Sigmoid colon (tissue), 4 donors: ENCODE results near the gene PRKCA.

Experiments
- EP300 ChIP-seq, 4 donors: sonication (generic); formaldehyde crosslinking; IDR thresholded peaks; one replicate each; pipeline ENCODE4 v1.6.1; 2017; ENCODE audit warnings: antibody characterized with exemption in 4 of 4
- POLR2A ChIP-seq, 2 donors: fragments of 450-650 bp; IDR thresholded peaks; one replicate each; pipeline ENCODE4 v1.6.1; 2016; ENCODE audit warnings: antibody characterized with exemption in 2 of 2, mild to moderate bottlenecking in 2 of 2, moderate library complexity in 2 of 2
- POLR2AphosphoS5 ChIP-seq, 4 donors: sonication (generic); formaldehyde crosslinking; IDR thresholded peaks; one replicate each; pipeline ENCODE4 v1.6.1; 2017; ENCODE audit warnings: antibody characterized with exemption in 4 of 4
- TF ChIP-seq, protein P1 (sequence below), 4 experiments: fragments of 450-650 bp in 3 of 4; fragments of 200-600 bp in 1 of 4; IDR thresholded peaks; one replicate each; pipeline ENCODE4 v1.5.1; 2016 to 2019; ENCODE audit warnings: antibody characterized with exemption in 4 of 4, mild to moderate bottlenecking in 3 of 4, moderate library complexity in 2 of 4

DNA sequence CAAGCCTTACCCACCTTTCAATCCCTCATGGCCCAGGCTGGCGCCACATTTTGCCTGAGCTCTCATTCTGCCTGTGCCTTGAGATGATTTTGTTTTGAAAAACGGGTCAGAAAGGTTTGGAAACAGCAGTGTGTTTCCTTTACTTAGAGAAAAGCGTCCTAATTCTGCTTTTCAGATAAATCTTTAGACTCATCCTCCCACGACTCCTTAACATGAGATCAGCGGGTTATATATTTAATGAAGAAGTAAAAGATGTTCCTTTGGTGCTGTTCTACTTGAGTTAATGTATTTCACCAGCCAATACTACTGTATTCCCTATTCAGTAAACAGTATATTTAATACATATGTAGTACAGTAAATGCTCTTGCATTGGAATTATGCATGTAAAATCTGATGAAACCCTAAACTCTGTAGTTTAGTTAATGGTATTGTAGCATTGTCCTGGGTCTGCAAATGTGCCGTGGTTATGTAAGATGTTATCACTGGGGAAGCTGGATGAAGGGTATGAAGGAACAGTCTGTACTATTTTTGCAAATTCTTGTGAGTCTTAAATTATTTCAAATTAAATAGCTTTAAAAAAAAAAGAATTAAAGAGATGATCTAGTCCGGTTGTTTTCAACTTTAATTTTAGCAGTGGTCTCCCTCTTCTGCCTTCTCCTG is 333.1 kb downstream of the PRKCA start:
- TF ChIP-seq POLR2AphosphoS5 (IDR thresholded peaks at IDR 0.05) (no peak), EP300 (IDR thresholded peaks at IDR 0.05) (no peak), POLR2A (IDR thresholded peaks at IDR 0.05) (no peak)
- TF ChIP-seq, protein P1, sequence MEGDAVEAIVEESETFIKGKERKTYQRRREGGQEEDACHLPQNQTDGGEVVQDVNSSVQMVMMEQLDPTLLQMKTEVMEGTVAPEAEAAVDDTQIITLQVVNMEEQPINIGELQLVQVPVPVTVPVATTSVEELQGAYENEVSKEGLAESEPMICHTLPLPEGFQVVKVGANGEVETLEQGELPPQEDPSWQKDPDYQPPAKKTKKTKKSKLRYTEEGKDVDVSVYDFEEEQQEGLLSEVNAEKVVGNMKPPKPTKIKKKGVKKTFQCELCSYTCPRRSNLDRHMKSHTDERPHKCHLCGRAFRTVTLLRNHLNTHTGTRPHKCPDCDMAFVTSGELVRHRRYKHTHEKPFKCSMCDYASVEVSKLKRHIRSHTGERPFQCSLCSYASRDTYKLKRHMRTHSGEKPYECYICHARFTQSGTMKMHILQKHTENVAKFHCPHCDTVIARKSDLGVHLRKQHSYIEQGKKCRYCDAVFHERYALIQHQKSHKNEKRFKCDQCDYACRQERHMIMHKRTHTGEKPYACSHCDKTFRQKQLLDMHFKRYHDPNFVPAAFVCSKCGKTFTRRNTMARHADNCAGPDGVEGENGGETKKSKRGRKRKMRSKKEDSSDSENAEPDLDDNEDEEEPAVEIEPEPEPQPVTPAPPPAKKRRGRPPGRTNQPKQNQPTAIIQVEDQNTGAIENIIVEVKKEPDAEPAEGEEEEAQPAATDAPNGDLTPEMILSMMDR (IDR thresholded peaks at IDR 0.05): no peak
